Activated T-cell treated with anti-CD3 and anti-CD28 coated beads, Interleukin-2, amount 50 U/mL, for 72 hours (primary cell): ENCODE measurements around the gene GCNT2. TPM values are rescaled to one million over a fixed set of nuclear protein-coding genes. Genes with fewer than 3 reads are reported as not detected.
"Not testable (repeated sequence)": the region's sequence is repeated elsewhere in the genome, so short reads cannot be mapped to it uniquely, and the experiment has no call there.

Experiments used
- ATAC-seq, 2 donors: fragments of 150-1000 bp; cut with Tn5 transposase; replicated peaks in 1 of 2; 2 replicates each; pipeline ENCODE4 v1.10.0; 2021; ENCODE audit warnings: moderate library complexity in 2 of 2, mild to moderate bottlenecking in 1 of 2
- DNase-seq, 2 donors: peaks; one replicate each; pipeline ENCODE4 v3.0.0; 2021 to 2022; ENCODE audit warnings: mixed read lengths in 1 of 2
- H3K27ac Mint-ChIP-seq: one replicate; pipeline ENCODE4 v1.8.0; 2022; ENCODE audit warnings: mild to moderate bottlenecking, moderate library complexity, mixed read lengths
- H3K27me3 Mint-ChIP-seq: one replicate; pipeline ENCODE4 v1.8.0; 2022; ENCODE audit warnings: low read depth, mixed read lengths
- H3K36me3 Mint-ChIP-seq, 2 donors: one replicate each; pipeline ENCODE4 v1.8.0; 2022; ENCODE audit warnings: mixed read lengths in 2 of 2, mild to moderate bottlenecking in 1 of 2; ENCODE audit not compliant: insufficient read depth in 2 of 2
- H3K4me1 Mint-ChIP-seq: one replicate; pipeline ENCODE4 v1.8.0; 2022; ENCODE audit warnings: low read depth, mixed read lengths
- H3K4me3 Mint-ChIP-seq, 2 donors: one replicate each; pipeline ENCODE4 v1.8.0; 2022; ENCODE audit warnings: mild to moderate bottlenecking in 2 of 2, mixed read lengths in 2 of 2, moderate library complexity in 2 of 2
- H3K9me3 Mint-ChIP-seq, 2 donors: one replicate each; pipeline ENCODE4 v1.8.0; 2022; ENCODE audit warnings: mixed read lengths in 2 of 2
- total RNA-seq, 2 donors: library from RNA; stranded (reverse); gene quantifications; one replicate each; pipeline ENCODE4 v1.2.3, GENCODE V29; 2022

The GCNT2 gene
- total RNA-seq, 2 donors from 2014 or later: 1.8 to 3.1 TPM

DNA sequence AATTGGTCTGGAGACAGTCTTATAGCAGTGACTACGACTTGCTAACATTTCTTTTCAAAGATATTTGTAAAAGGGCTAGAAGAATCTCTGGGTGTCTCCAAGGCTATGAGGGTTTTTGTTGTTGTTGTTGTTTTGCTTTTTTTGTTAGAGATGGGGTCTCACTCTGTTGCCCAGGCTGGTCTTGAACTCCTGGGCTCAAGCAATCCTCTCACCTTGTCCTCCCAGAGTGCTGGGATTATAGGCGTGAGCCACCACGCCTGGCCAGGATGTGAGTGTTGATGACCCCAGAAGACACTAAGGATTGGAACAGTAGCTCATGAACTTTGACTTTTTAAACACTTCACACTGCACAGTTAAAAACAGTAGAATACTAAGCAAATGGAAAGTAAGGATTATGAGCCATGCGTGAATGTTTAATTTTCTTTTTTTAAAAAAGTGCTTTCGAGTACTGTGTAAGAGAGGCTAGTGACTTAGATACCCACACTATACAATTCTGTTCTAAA is 76.4 kb downstream of the GCNT2 start:
- no peaks in the 10 kb centered on the region for H3K36me3 Mint-ChIP-seq
- H3K27ac Mint-ChIP-seq: no peak overlapping the region
- no peak for DNase-seq
- no peaks in the 10 kb centered on the region for H3K4me1 Mint-ChIP-seq
- H3K27me3 Mint-ChIP-seq: no peaks in the 10 kb centered on the region
- no peak for ATAC-seq
- H3K9me3 Mint-ChIP-seq: no peaks in the 10 kb centered on the region
- no peak overlapping the region for H3K4me3 Mint-ChIP-seq

DNA sequence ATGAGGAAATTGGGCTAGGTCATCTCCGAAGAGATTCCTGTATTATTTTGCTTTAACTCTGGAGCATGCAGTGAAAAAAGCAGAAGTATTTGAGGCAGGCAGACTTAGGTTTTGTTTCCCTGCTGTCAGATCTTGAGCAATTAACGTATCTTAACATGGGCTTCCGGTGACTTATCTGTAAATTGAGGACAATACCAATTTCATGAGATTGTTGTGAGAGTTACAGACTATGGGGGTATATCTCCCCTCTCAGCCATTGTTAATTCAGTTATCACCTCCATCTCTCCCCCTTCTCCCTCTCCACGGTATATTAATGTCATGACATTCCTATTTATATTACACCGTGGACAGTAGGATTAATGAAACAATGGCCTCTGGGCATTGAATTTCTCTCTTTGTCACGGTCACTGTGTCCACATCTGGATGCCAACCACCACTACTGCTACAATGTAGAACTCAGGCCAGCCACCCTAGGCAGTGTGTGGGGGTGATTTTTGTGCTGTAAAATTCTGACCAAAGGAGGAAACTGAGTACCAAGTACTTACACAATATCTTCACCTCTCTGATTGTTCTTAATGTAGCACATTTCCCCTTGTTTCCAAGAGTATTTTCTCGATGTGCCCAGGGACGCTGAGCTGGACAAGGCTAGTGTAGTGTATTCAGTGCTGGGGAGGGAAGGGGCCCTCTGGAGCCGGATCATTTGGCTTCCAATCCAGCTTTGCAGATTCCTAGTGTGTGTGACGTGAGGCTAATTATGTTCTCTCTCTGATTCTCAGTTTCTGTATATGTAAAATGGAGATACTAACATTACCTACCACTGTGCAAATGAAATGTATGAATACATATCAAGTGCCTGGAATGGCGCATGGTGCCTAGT is 77.2 kb downstream of the GCNT2 start:
- DNase-seq (no peak), ATAC-seq (no peak)
- H3K36me3 Mint-ChIP-seq: no peaks in the 10 kb centered on the region
- no peak overlapping the region for H3K27ac Mint-ChIP-seq
- H3K4me1 Mint-ChIP-seq: no peaks in the 10 kb centered on the region
- H3K4me3 Mint-ChIP-seq: no peak overlapping the region
- H3K9me3 Mint-ChIP-seq: no peaks in the 10 kb centered on the region
- H3K27me3 Mint-ChIP-seq: no peaks in the 10 kb centered on the region

DNA sequence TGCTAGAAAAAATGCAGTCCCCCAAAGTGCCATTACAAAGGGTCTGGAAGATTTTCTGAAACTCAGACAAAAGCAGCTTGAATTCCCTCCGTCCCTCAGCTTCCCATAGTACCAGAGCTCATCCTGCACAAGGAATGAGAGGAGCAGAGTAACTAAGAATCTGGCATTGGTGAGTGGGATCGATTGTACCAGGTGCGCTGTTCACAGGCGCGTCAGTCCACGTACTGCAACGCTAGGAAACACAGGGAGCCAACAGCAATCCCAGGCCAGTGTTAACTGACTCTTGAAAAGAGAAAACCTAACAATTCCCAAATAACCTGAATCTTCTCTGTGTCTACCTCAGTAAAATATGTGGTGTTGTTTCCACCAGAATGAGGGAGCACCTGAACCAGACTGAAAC is 77.9 kb downstream of the GCNT2 start:
- Mint-ChIP-seq H3K36me3 (no peaks in the 10 kb centered on the region), H3K27ac (no peak overlapping the region), H3K9me3 (no peaks in the 10 kb centered on the region)

DNA sequence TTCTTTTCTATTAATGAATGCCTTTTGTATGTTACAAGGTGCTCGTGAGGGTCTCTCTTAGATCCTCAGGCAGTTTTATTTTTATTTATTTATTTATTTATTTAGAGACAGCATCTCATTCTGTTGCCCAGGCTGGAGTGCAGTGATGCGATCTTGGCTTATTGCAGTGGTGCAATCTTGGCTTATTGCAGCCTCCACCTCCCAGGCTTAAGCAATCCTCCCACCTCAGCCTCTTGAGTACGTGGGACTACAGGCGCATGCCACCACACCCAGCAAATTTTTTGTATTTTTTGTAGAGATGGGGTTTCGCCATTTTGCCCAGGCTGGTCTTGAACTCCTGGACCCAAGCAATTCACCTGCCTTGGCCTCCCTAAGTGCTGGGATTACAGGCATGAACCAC is 79.5 kb downstream of the GCNT2 start:
- H3K27ac Mint-ChIP-seq, DNase-seq, H3K4me3 Mint-ChIP-seq, H3K36me3 Mint-ChIP-seq, H3K9me3 Mint-ChIP-seq, H3K27me3 Mint-ChIP-seq, ATAC-seq, H3K4me1 Mint-ChIP-seq: not testable (repeated sequence)

More for the DNA sequence above, 77.9 kb downstream of the GCNT2 start:
- no peak for DNase-seq
- no peaks in the 10 kb centered on the region for H3K27me3 Mint-ChIP-seq
- H3K4me3 Mint-ChIP-seq: no peak overlapping the region
- no peak for ATAC-seq
- no peaks in the 10 kb centered on the region for H3K4me1 Mint-ChIP-seq

DNA sequence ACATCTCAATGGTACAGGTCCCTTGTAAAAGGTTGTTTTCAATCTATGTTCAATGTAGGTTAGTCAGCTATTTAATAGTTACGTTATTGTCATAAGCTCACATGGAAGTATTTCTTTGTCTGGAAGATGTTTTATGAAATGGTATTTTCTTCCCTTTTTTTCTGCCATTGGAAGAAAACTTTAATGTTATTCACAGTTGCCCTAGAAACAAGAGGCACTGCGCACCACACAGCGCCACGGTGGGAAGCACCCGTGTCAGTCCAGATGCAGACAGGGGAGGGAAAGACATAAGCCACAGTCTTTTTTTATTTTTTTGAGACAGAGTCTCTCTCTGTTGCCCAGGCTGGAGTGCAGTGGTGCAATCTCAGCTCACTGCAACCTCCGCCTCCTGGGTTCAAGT is 82.1 kb downstream of the GCNT2 start:
- no peaks in the 10 kb centered on the region for H3K9me3 Mint-ChIP-seq

DNA sequence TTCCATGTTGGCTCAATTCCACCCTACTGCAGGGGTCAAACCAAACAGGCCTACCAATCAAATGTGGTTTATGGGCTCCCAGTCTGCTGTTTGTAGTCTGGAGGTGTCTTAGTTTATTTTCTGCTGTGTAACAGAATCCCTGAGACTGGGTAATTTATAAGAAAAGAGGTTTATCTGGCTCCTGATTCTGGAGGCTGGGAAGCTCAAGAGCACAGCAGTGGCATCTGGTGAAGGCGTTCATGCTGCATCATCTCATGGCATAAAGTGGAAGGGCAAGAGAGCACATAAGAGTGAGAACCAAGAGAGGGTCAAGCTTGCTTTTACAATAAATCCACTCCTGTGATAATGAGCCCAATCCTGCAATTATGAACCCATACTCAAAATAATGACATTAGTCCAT is 87.9 kb downstream of the GCNT2 start:
- Mint-ChIP-seq H3K4me1 (no peaks in the 10 kb centered on the region), H3K9me3 (no peaks in the 10 kb centered on the region), H3K27ac (no peak overlapping the region), H3K4me3 (no peak overlapping the region), H3K27me3 (no peaks in the 10 kb centered on the region), H3K36me3 (peaks cover 0 to 2% of the 10 kb centered on the region in 2 donors)
- ATAC-seq (no peak), DNase-seq (no peak)

More for the DNA sequence above, 82.1 kb downstream of the GCNT2 start:
- ATAC-seq: no peak
- DNase-seq: no peak
- Mint-ChIP-seq H3K27ac (no peak overlapping the region), H3K36me3 (peaks cover 0 to 2% of the 10 kb centered on the region in 2 donors), H3K27me3 (no peaks in the 10 kb centered on the region), H3K4me3 (no peak overlapping the region), H3K4me1 (no peaks in the 10 kb centered on the region)

DNA sequence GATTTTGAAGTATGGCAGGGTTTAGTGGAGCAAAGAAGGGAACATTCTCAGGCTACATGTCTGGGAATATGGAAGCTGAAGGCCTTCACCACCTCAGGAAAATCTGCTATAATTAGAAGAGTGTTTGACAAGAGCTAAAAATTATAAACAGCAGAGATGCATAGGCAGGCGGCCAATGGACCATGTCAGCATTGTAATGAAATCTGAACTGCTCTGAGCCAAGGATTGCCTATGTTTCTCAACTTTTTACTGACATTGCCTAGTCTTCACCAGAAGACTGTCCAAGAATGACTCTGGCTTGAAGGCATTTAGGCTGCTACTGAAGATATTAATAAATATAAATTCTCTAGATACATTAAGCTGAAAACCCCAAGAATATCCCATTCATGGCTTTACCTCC is 89.1 kb downstream of the GCNT2 start:
- peaks cover 0 to 2% of the 10 kb centered on the region in 2 donors for H3K36me3 Mint-ChIP-seq
- no peaks in the 10 kb centered on the region for H3K4me1 Mint-ChIP-seq
- no peak overlapping the region for H3K27ac Mint-ChIP-seq
- DNase-seq: no peak
- no peak for ATAC-seq
- no peaks in the 10 kb centered on the region for H3K9me3 Mint-ChIP-seq
- no peak overlapping the region for H3K4me3 Mint-ChIP-seq
- no peaks in the 10 kb centered on the region for H3K27me3 Mint-ChIP-seq

DNA sequence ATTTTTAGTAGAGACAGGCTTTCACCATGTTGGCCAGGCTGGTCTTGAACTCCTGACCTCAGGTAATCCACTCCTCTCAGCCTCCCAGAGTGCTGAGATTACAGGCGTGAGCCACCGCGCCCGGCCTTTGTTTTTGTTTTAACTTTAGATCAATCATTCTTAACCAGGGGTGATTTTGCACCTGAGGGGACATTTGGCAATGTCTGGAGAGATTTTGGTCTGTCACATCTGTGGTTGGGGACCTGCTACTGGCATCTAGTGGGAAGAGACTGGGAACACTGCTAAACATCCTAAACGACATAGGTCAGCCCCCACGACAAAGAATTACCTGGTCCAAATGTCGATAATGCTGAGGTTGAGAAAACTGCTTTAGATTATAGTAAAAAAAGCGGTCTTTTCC is 91.0 kb downstream of the GCNT2 start:
- Mint-ChIP-seq H3K9me3 (peaks cover 0 to 2% of the 10 kb centered on the region in 2 donors), H3K36me3 (no peaks in the 10 kb centered on the region), H3K27ac (no peak overlapping the region), H3K4me1 (no peaks in the 10 kb centered on the region), H3K4me3 (no peak overlapping the region), H3K27me3 (no peaks in the 10 kb centered on the region)
- ATAC-seq (no peak), DNase-seq (no peak)

DNA sequence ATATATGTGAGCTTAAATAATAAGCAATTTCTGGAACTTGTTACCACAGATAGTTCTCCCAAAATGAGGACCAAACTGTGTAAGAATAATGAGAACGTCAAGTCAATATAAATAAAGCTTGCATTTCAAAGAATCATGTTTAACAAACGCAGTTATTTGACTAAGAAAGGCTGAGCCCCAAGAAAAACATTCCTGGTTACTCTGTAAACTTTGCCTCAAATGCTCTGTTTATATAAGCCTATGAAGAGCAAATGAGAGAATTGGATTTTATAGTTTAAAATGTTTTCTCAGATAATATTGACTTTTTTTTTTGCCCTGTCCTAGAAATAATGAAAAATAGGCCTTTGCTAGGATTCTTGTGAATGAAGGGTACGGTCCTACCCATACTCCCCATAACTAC is 91.9 kb downstream of the GCNT2 start:
- DNase-seq (no peak), ATAC-seq (no peak)
- Mint-ChIP-seq H3K9me3 (peaks cover 0 to 2% of the 10 kb centered on the region in 2 donors), H3K36me3 (no peaks in the 10 kb centered on the region), H3K27ac (no peak overlapping the region), H3K27me3 (no peaks in the 10 kb centered on the region), H3K4me1 (no peaks in the 10 kb centered on the region), H3K4me3 (no peak overlapping the region)

DNA sequence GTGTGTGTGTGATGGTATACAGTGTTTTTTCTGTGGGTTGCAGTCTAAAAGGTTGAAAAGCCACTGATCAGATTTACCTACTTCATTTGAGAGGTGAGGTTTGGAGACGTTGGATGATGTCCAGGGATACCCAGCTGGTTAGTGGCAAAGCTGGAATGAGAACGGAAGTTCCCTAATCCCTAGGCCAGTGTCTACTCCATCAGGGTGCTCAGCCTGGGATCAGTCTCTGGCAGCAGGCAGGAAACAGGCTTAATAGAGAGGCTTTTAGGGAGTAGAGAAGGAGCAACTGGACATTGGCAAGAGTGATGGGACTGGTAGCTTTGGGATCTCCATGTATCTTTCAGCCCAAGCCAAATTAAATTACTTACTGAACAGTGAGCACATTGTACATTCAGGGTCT is 92.6 kb downstream of the GCNT2 start:
- peaks cover 0 to 2% of the 10 kb centered on the region in 2 donors for H3K9me3 Mint-ChIP-seq
- H3K27ac Mint-ChIP-seq: no peak overlapping the region
- no peak for ATAC-seq
- H3K4me3 Mint-ChIP-seq: no peak overlapping the region
- H3K27me3 Mint-ChIP-seq: no peaks in the 10 kb centered on the region
- no peak for DNase-seq
- no peaks in the 10 kb centered on the region for H3K4me1 Mint-ChIP-seq
- no peaks in the 10 kb centered on the region for H3K36me3 Mint-ChIP-seq

DNA sequence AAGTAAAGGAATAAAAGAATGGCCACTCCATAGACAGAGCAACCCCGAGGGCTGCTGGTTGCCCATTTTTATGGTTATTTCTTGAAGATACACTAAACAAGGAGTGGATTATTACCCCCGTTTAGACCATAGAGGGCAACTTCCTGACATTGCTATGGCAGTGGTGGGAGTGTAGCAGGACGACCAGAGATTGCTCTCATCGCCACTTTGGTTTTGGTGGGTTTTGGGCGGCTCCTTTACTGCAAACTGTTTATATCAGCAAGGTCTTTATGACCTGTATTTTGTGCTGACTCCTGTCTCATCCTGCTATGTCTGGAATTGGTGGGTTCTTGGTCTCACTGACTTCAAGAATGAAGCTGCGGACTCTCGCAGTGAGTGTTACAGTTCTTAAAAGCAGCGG is 94.5 kb downstream of the GCNT2 start:
- Mint-ChIP-seq H3K4me1 (no peaks in the 10 kb centered on the region), H3K27me3 (no peaks in the 10 kb centered on the region), H3K9me3 (peaks cover 0 to 2% of the 10 kb centered on the region in 2 donors), H3K36me3 (no peaks in the 10 kb centered on the region), H3K27ac (no peak overlapping the region), H3K4me3 (no peak overlapping the region)
- DNase-seq: no peak
- ATAC-seq: no peak

DNA sequence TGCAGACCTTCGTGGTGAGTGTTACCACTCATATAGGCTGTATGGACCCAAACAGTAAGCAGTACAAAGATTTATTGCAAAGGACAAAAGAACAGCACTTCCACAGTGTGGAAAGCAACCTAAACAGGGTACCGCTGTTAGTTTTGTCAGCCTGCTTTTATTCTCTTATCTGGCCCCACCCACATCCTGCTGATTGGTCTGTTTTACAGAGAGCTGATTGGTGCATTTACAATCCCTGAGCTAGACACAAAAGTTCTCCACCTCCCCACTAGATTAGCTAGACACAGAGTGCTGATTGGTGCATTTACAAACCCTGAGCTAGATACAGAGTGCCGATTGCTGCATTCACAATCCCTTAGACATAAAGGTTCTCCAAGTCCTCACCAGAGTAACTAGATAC is 95.1 kb downstream of the GCNT2 start:
- H3K4me1 Mint-ChIP-seq, DNase-seq, H3K9me3 Mint-ChIP-seq, H3K4me3 Mint-ChIP-seq, H3K27ac Mint-ChIP-seq, H3K36me3 Mint-ChIP-seq, ATAC-seq, H3K27me3 Mint-ChIP-seq: not testable (repeated sequence)

DNA sequence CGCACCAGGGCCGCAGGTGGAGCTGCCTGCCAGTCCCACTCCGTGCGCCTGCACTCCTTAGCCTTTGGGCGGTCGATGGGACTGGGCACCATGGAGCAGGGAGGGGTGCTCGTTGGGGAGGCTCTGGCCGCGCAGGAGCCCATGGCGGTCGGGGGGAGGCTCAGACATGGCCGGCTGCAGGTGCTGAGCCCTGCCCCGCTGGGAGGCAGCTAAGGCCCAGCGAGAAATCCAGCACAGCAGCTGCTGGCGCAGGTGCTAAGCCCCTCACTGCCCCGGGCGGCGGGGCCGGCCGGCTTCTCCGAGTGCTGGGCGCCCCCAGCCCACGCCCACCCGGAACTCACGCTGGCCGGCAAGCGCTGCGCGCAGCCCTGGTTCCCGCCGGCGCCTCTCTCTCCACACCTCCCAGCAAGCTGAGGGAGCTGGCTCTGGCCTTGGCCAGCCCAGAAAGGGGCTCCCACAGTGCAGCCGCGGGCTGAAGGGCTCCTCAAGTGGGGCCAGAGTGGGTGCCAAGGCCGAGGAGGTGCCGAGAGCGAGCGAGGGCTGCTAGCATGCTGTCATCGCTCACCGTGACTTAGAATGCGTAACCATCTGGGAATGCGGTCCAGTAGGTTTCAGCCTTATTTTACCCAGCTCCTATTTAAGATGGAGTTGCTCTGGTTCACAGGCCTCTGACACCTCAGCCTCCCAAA is 96.0 kb downstream of the GCNT2 start:
- no peaks in the 10 kb centered on the region for H3K27me3 Mint-ChIP-seq
- ATAC-seq: no peak
- DNase-seq: no peak
- H3K4me1 Mint-ChIP-seq: no peaks in the 10 kb centered on the region
- peaks cover 0 to 2% of the 10 kb centered on the region in 2 donors for H3K9me3 Mint-ChIP-seq
- peaks cover 0 to 6% of the 10 kb centered on the region in 2 donors for H3K36me3 Mint-ChIP-seq
- no peak overlapping the region for H3K27ac Mint-ChIP-seq
- no peak overlapping the region for H3K4me3 Mint-ChIP-seq
